ENCODE data around the gene WDR46.
A peak's percentile ranks its signal among the peaks of the same experiment; 100 is the strongest.

WDR46 gene

DNA sequence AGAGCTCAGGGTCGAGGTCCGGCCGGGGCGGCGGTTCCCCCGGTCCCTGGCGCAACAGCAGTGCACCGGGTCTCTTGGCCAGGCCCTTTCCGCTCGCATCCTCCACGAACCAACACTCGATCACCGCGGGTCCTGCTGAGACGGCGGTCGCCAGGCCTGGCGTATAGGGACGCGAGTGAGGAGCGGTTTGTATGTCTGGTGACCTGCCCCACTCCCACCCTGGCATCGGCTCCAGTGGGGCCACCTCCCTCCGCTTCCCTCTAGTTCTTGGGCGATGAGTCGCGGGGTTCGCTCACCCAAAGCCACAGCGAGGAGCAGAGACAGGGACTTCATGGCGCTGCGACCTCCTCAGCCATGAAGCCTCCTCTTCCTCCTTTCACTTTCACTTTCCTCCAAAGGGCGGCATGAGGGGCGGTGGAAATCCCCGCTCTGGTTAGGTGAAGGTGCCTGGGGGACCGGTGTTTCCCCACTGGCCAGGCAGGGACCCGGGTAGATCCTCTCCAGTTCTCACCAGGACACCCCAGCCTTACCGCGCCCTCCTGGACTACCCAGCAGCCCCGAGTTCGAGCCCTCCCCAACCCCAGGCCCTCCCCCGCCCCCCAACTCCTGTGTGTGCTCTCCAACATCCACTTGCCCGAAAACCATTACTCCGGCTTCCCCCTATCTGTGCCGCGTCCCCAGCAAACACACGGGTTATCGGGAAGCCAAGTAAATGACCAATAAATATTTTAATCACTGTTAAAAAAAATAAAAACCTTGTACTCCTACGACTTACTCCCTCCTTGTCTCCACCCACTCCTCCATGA, 24.9 kb upstream of the WDR46 start, which contains the start of gene TAPBP:
TSS of gene TAPBP (minus strand) at position 370 of the 806 bp plus-strand sequence. CDS start at position 333, 37 bp downstream.
- Histone ChIP-seq H3K36me3 (peaks cover 32% of the 10 kb centered on the region), H3K27me3 (no peaks in the 10 kb centered on the region), H3K9me3 (no peaks in the 10 kb centered on the region), H3K4me3 (ENCODE audit: low read depth in 1 of 2, low read length in 1 of 2) (peak within 1 kb of the TSS; percentile 91 to 92), H3K4me1 (ENCODE audit: control insufficient read depth in 1 of 2, insufficient read depth in 1 of 2, low read depth in 1 of 2, low read length in 1 of 2) (peaks cover 60 to 69% of the 10 kb centered on the region in 2 experiments), H3K27ac (peak within 1 kb of the TSS; percentile 100)
- TF ChIP-seq, protein P1, sequence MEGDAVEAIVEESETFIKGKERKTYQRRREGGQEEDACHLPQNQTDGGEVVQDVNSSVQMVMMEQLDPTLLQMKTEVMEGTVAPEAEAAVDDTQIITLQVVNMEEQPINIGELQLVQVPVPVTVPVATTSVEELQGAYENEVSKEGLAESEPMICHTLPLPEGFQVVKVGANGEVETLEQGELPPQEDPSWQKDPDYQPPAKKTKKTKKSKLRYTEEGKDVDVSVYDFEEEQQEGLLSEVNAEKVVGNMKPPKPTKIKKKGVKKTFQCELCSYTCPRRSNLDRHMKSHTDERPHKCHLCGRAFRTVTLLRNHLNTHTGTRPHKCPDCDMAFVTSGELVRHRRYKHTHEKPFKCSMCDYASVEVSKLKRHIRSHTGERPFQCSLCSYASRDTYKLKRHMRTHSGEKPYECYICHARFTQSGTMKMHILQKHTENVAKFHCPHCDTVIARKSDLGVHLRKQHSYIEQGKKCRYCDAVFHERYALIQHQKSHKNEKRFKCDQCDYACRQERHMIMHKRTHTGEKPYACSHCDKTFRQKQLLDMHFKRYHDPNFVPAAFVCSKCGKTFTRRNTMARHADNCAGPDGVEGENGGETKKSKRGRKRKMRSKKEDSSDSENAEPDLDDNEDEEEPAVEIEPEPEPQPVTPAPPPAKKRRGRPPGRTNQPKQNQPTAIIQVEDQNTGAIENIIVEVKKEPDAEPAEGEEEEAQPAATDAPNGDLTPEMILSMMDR (IDR thresholded peaks at IDR 0.05): no peak

DNA sequence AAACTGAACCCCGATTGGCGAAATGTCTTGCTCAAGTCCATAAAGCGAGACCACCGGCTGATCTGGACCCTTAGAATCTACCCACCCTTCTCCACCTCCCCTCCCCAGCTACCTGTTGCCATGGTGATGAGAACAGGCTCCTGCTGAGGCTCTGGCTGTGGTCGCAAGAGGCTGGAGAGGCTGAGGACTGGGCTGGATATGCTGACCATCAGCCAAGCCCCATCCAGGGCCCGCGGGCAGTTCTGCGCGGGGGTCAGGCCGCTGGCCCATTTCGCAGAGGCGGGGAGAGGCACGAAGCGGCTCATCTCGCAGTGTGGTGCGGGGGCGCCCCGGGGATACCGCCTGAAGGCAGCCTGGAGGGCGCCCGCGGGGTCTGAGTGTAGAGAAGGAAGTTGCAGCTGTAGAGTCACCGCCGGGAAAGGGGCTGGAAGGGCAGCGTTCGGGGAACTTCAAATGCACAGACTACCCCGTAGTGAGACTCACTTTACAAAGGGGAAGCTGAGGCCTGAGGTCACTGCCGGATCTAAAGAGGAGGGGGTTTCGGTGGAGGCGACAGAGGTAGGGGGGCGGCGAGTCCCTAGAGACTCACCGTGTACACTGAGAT, 24.2 kb upstream of the WDR46 start:
- peak overlapping the region; percentile 91 to 92 for H3K4me3 ChIP-seq (ENCODE audit: low read depth in 1 of 2, low read length in 1 of 2)

DNA sequence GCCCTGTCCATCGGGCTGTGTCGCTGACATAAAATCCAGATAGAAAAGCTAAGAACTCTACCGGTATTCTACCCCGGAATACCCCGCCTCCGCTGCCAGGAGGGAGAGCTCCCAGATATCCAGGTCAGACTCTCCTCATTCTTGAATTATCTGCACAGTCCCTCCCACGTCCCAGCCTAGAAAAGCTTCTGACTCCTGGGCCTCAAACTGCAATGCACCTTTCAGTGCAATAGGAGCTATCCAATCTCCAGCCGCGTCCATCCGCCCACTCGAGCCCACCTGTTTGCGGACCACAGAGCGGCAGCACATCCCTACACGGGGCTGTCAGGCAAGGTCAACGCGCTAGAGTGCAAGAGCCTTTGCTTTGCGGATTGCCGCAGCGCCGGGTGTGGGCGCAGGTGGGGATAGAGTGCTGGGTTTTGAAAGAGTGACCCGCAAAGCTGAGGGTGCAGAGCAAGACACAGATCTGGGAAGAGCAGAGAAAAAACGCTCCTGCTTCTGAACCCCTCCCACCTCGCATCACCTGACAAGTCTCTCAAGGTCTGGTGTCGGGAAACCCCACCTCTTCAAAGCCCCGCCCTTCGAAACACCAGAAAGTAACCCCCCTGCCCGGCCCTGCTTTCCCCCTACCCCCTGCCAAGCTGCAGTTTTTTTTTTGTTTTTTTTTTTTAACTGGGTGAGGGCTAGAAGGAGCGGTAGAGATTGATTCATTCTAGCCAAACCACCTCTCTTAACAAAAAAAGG, 23.5 kb upstream of the WDR46 start:
- Histone ChIP-seq H3K4me3 (ENCODE audit: low read depth in 1 of 2, low read length in 1 of 2) (peak overlapping the region; percentile 91 to 92), H3K27me3 (no peaks in the 10 kb centered on the region), H3K4me1 (ENCODE audit: control insufficient read depth in 1 of 2, insufficient read depth in 1 of 2, low read depth in 1 of 2, low read length in 1 of 2) (peaks cover 50 to 57% of the 10 kb centered on the region in 2 experiments), H3K9me3 (no peaks in the 10 kb centered on the region), H3K36me3 (peaks cover 36% of the 10 kb centered on the region), H3K27ac (peak overlapping the region; percentile 100)
- TF ChIP-seq, protein P1 (IDR thresholded peaks at IDR 0.05): no peak

More for the DNA sequence above, 24.2 kb upstream of the WDR46 start:
- Histone ChIP-seq H3K9me3 (no peaks in the 10 kb centered on the region), H3K36me3 (peaks cover 31% of the 10 kb centered on the region), H3K27ac (peak overlapping the region; percentile 100), H3K4me1 (ENCODE audit: control insufficient read depth in 1 of 2, insufficient read depth in 1 of 2, low read depth in 1 of 2, low read length in 1 of 2) (peaks cover 53 to 62% of the 10 kb centered on the region in 2 experiments), H3K27me3 (no peaks in the 10 kb centered on the region)
- TF ChIP-seq, protein P1 (IDR thresholded peaks at IDR 0.05): peak; percentile 22

DNA sequence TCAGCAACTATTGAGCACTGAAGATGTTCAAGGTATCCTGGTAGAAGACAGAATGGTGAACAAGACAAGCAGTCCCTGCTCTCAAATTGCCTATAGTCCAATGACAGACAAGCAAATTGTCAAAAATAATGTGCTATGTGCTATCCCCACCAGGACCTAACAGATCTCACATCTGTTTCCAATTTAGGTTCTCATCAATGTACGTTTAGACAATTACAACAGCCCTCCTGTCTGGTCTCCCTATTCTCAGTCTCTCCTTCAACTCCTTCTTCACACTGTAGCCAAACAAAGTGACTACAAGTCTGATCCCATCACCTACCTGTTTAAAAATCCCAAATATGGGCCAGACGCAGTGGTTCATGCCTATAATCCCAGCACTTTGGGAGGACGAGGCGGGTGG, 17.3 kb upstream of the WDR46 start:
- Histone ChIP-seq H3K4me3 (ENCODE audit: low read depth in 1 of 2, low read length in 1 of 2) (no peak overlapping the region), H3K36me3 (peaks cover 81% of the 10 kb centered on the region), H3K9me3 (no peaks in the 10 kb centered on the region), H3K27me3 (no peaks in the 10 kb centered on the region), H3K4me1 (ENCODE audit: control insufficient read depth in 1 of 2, insufficient read depth in 1 of 2, low read depth in 1 of 2, low read length in 1 of 2) (peaks cover 18 to 20% of the 10 kb centered on the region in 2 experiments), H3K27ac (peak overlapping the region; percentile 57)
- TF ChIP-seq, protein P1 (IDR thresholded peaks at IDR 0.05): no peak

DNA sequence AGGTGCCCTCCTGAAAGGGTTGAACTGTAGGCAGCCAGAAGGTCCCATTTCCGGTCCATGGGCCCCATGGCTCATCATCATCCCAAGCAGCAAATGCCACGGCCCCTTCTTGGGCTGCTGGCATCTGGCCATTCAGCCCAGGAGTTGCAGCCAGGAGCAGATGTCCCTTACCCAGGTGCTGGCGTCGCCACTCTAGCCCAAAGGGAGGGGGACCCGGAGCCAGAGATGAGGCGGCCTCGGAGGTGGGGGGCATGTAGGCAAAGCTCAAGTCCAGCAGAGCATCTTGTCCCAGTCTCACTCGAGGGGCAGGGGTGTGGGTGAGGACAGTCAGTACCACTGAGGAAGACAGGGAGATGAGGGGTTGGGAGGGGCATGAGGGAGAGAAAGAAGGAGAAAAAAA, 16.0 kb upstream of the WDR46 start:
- Histone ChIP-seq H3K4me1 (ENCODE audit: control insufficient read depth in 1 of 2, insufficient read depth in 1 of 2, low read depth in 1 of 2, low read length in 1 of 2) (peaks cover 15 to 25% of the 10 kb centered on the region in 2 experiments), H3K9me3 (no peaks in the 10 kb centered on the region), H3K4me3 (ENCODE audit: low read depth in 1 of 2, low read length in 1 of 2) (no peak overlapping the region), H3K27me3 (no peaks in the 10 kb centered on the region), H3K27ac (peak overlapping the region; percentile 57), H3K36me3 (peaks cover 80% of the 10 kb centered on the region)
- TF ChIP-seq, protein P1 (IDR thresholded peaks at IDR 0.05): no peak
